ENCODE data around the gene FXYD6.

- TF ChIP-seq GATA2 (IDR thresholded peaks at IDR 0.05; ENCODE audit: low read depth, low read length) (no peak), GATA3 (IDR thresholded peaks at IDR 0.05; ENCODE audit: low read depth, low read length) (no peak)
These were observed 27.3 kb upstream of the FXYD6 start for GRCh38 chr11:117903505-117904382.
